Keratinocyte (primary cell): Measurements from ENCODE around the gene DENND2A. TPM values are rescaled to one million over a fixed set of nuclear protein-coding genes. Genes with fewer than 3 reads are reported as not detected.

ENCODE experiments used
- DNase-seq: peaks from one replicate; pipeline ENCODE4 v3.0.0-alpha.2; 2011; ENCODE audit warnings: low read depth, missing footprints, low spot score
- FAIRE-seq: peaks from 2 replicates; lab custom pipeline; 2011; peaks lifted over from hg19 to GRCh38; lab: Jason Lieb, UNC
- H2AFZ ChIP-seq: 2 replicates; pipeline ENCODE4 v1.6.0; 2012; ENCODE audit warnings: low read length, control low read depth, inconsistent platforms; ENCODE audit not compliant: control insufficient read depth
- H3K27ac ChIP-seq: 2 replicates; pipeline ENCODE4 v1.5.1; 2011; ENCODE audit warnings: low read length; ENCODE audit not compliant: control insufficient read depth, insufficient read depth
- H3K27me3 ChIP-seq: 3 replicates; pipeline ENCODE4 v1.6.0; 2011; ENCODE audit warnings: low read length; ENCODE audit not compliant: control insufficient read depth, insufficient read depth; ENCODE audit errors: extremely low read depth
- H3K36me3 ChIP-seq, 2 experiments: 2 replicates in 1 of 2; 3 replicates in 1 of 2; pipeline ENCODE4 v1.5.1; 2011; ENCODE audit warnings: low read length in 2 of 2, mild to moderate bottlenecking in 1 of 2; ENCODE audit not compliant: control insufficient read depth in 2 of 2, insufficient read depth in 2 of 2; ENCODE audit errors: extremely low read depth in 1 of 2
- H3K4me1 ChIP-seq: 3 replicates; pipeline ENCODE4 v1.5.1; 2011; ENCODE audit warnings: low read length; ENCODE audit not compliant: control insufficient read depth, insufficient read depth; ENCODE audit errors: extremely low read depth
- H3K4me2 ChIP-seq: 3 replicates; pipeline ENCODE4 v1.6.0; 2011; ENCODE audit warnings: low read depth, low read length; ENCODE audit not compliant: control insufficient read depth, insufficient read depth; ENCODE audit errors: extremely low read depth
- H3K4me3 ChIP-seq, 3 experiments: fragments of 200-600 bp in 1 of 3; sonication (generic) in 1 of 3; 2 replicates in 2 of 3; 3 replicates in 1 of 3; pipeline ENCODE4 v1.5.1; 2011 to 2016; ENCODE audit warnings: low read length in 3 of 3, mild to moderate bottlenecking in 3 of 3, control low read depth in 2 of 3, inconsistent platforms in 1 of 3, low read depth in 1 of 3, mixed read lengths in 1 of 3, mixed run types in 1 of 3, moderate library complexity in 1 of 3; ENCODE audit not compliant: control insufficient read depth in 2 of 3, insufficient read depth in 2 of 3; ENCODE audit errors: extremely low read depth in 1 of 3
- H3K79me2 ChIP-seq: 2 replicates; pipeline ENCODE4 v1.6.0; 2012; ENCODE audit warnings: low read length; ENCODE audit not compliant: control insufficient read depth, insufficient read depth
- H3K9ac ChIP-seq: 3 replicates; pipeline ENCODE4 v1.6.0; 2011; ENCODE audit warnings: low read length; ENCODE audit not compliant: control insufficient read depth, insufficient read depth; ENCODE audit errors: extremely low read depth
- H3K9me1 ChIP-seq: 3 replicates; pipeline ENCODE4 v1.6.0; 2011; ENCODE audit warnings: low read length; ENCODE audit not compliant: control insufficient read depth, insufficient read depth; ENCODE audit errors: extremely low read depth
- H3K9me3 ChIP-seq: 2 replicates; pipeline ENCODE4 v1.5.1; 2012; ENCODE audit warnings: low read depth, low read length; ENCODE audit not compliant: control insufficient read depth
- H4K20me1 ChIP-seq: 3 replicates; pipeline ENCODE4 v1.6.0; 2011; ENCODE audit warnings: low read length; ENCODE audit not compliant: control insufficient read depth, insufficient read depth; ENCODE audit errors: extremely low read depth
- EZH2 ChIP-seq: IDR thresholded peaks from one replicate; pipeline ENCODE4 v1.6.1; 2012; ENCODE audit warnings: inconsistent platforms, mild to moderate bottlenecking, low read length, moderate library complexity
- dilution Hi-C: fragments of 300-500 bp; cut with MboI; formaldehyde crosslinking; loops from one replicate; pipeline ENCODE4 v1.7.0; 2020; ENCODE audit warnings: low sequenced_read_pairs; ENCODE audit not compliant: extremely low pct_ligation_motif_present
- polyA plus RNA-seq, 5 experiments: library from polyadenylated mRNA; depleted of rRNA in 3 of 5; stranded (reverse) in 3 of 5; stranded (forward) in 1 of 5; unstranded in 1 of 5; fragments of >200 nt; gene quantifications; 1 replicate in 1 of 5; 2 replicates in 3 of 5; 3 replicates in 1 of 5; pipeline versions ENCODE4 v1.2.1 to v1.2.3, GENCODE V29; 2011 to 2012; ENCODE audit warnings: missing spikeins in 2 of 5, low read depth in 1 of 5, low replicate concordance in 1 of 5
- TF ChIP-seq, protein P1 (sequence below), 3 experiments: IDR thresholded peaks in 1 of 3; conservative IDR thresholded peaks in 1 of 3; optimal IDR thresholded peaks in 1 of 3; 2 replicates in 2 of 3; 3 replicates in 1 of 3; pipeline versions ENCODE3 to v1.5.1; 2011; ENCODE audit warnings: low read length in 3 of 3, mild to moderate bottlenecking in 3 of 3, moderate library complexity in 2 of 3, control low read depth in 1 of 3, inconsistent platforms in 1 of 3; ENCODE audit not compliant: insufficient read depth in 2 of 3; ENCODE audit errors: extremely low read depth in 1 of 3

DENND2A gene
- polyA plus RNA-seq, 1 donor (not counting 4 experiments of a cell fraction or from before 2014, with no cell fraction given): 1.8 TPM

DNA sequence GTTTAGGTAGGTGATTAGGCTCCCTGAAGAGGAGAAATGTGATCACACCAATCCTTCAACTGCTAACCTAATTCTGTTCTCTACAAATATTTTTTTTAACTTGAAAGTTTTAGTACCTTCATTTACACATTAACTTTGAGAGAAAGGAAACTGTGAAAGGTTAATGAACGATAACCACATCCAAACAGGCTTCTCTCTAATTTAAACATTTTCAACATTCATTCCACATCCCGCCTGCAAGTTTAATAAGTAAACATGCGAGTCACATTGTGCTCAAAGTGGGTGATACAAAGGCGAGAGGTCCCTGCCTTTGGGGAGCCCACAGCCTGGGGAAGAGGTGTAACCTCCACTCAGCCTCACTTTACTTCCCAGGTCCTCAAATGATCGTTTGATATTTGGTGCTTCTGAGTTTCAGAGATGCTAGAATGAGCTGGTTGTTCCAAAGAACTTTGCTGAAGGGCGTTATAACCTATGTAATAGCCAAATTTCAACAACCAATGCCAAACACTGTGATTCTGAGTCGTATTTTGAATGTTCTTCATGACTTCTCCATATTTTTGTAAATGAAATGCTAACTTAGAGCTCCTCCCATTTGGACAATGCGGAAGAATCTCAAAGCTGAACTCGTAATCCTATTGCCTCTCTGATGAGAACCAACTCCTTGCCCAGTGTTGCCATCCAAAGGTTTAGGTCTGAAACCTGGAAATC is 47.5 kb downstream of the DENND2A start:
- H3K4me2 ChIP-seq: no peak overlapping the region
- DNase-seq (no peak), FAIRE-seq (no peak)
- no peaks in the 10 kb centered on the region for H3K4me1 ChIP-seq
- no peaks in the 10 kb centered on the region for H3K36me3 ChIP-seq
- no peak for TF ChIP-seq EZH2
- TF ChIP-seq, protein P1, sequence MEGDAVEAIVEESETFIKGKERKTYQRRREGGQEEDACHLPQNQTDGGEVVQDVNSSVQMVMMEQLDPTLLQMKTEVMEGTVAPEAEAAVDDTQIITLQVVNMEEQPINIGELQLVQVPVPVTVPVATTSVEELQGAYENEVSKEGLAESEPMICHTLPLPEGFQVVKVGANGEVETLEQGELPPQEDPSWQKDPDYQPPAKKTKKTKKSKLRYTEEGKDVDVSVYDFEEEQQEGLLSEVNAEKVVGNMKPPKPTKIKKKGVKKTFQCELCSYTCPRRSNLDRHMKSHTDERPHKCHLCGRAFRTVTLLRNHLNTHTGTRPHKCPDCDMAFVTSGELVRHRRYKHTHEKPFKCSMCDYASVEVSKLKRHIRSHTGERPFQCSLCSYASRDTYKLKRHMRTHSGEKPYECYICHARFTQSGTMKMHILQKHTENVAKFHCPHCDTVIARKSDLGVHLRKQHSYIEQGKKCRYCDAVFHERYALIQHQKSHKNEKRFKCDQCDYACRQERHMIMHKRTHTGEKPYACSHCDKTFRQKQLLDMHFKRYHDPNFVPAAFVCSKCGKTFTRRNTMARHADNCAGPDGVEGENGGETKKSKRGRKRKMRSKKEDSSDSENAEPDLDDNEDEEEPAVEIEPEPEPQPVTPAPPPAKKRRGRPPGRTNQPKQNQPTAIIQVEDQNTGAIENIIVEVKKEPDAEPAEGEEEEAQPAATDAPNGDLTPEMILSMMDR (optimal IDR thresholded peaks at IDR 0.05 in 1 of 3, IDR thresholded peaks at IDR 0.05 in 1 of 3, conservative IDR thresholded peaks at IDR 0.05 in 1 of 3; ENCODE audit: extremely low read depth in 1 of 3, insufficient read depth in 2 of 3, low read length in 3 of 3): no peak
- dilution Hi-C loops: no loop called here
- no peak overlapping the region for H3K9ac ChIP-seq
- H4K20me1 ChIP-seq: no peaks in the 10 kb centered on the region
- no peak overlapping the region for H3K27ac ChIP-seq
- no peaks in the 10 kb centered on the region for H3K79me2 ChIP-seq
- H2AFZ ChIP-seq: no peak overlapping the region
- no peak overlapping the region for H3K4me3 ChIP-seq
- no peaks in the 10 kb centered on the region for H3K9me1 ChIP-seq
- no peaks in the 10 kb centered on the region for H3K27me3 ChIP-seq
- H3K9me3 ChIP-seq: no peaks in the 10 kb centered on the region

DNA sequence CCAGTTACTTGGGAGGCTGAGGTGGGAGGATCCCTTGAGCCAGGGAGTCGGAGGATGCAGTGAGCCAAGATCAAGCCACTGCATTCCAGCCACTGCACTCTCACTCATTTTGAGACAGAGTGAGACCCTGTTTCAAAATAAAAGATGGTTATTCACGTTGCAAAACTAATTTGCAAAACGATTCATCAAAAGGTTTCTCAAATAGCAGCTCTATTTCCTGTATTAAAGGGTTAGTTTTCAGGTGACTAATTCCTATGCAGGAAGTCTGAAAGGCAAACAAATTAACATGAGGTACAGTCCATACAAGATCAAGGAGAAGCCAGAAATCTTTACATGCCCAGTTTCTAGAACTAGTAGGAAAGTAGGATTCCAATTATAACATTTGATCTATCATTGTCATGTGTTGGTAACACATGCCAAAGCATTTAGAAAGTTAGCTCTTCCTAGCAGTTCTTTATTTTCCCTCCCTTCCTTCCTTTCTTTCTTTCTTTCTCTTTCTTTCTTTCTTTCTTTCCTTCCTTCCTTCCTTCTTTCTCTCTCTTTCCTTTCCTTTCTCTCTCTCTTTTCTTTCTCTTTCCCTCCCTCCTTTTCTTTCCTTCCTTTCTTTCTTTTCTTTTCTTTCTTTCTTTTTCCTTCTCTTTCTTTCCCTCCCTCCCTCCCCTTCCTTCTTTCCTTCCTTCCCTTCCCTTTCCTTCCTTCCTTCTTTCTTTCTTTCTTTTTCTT is 49.3 kb downstream of the DENND2A start:
- dilution Hi-C loops: no loop called here

More for the DNA sequence above, 49.3 kb downstream of the DENND2A start:
- Histone ChIP-seq H3K27me3 (no peaks in the 10 kb centered on the region), H3K4me1 (no peaks in the 10 kb centered on the region), H3K36me3 (no peaks in the 10 kb centered on the region), H3K79me2 (no peaks in the 10 kb centered on the region), H4K20me1 (no peaks in the 10 kb centered on the region), H3K9me3 (no peaks in the 10 kb centered on the region), H2AFZ (peak overlapping the region; percentile 41), H3K9ac (no peak overlapping the region), H3K9me1 (no peaks in the 10 kb centered on the region), H3K27ac (no peak overlapping the region), H3K4me3 (no peak overlapping the region), H3K4me2 (no peak overlapping the region)
- TF ChIP-seq EZH2: no peak
- TF ChIP-seq, protein P1 (optimal IDR thresholded peaks at IDR 0.05 in 1 of 3, IDR thresholded peaks at IDR 0.05 in 1 of 3, conservative IDR thresholded peaks at IDR 0.05 in 1 of 3; ENCODE audit: extremely low read depth in 1 of 3, insufficient read depth in 2 of 3, low read length in 3 of 3): no peak
- FAIRE-seq: peak; percentile 55
- DNase-seq: no peak
